ENCODE measurements around the gene LYL1. TPM values are rescaled to one million over a fixed set of nuclear protein-coding genes. Genes with fewer than 3 reads are reported as not detected.

The LYL1 gene
- total and polyA plus RNA-seq, 4 donors, result 0.35 to 69.7 (median 2.3) TPM

DNA sequence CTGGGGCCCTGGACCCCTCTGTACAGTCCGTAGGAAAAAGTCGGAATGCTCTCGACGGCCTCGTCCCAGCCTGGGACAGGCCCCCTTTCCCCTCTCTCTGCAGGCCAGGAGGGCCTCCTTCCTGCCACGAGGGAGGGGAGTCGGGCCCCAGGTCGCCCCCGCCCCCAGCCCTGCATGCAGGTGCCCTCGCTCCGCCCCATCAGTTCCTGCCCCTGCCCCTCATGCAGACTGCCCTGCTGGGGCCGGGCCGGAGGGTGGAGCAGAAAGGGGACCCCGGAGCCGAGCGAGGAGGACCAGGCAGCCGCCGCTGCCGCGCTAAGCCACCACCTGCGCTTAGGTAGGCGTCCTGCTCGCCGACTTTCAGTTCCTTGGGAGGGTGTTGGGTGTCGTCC lies 7.3 kb downstream of the LYL1 start:
- WGBS, result 83% methylated on average over 25 of the region's 25 CpGs
- H3K36me3 ChIP-seq (ENCODE audit: control insufficient read depth in 4 of 4, insufficient read depth in 3 of 4, low read depth in 1 of 4, low read length in 3 of 4), result peaks cover 0 to 6% (median 2%) of the 10 kb centered on the region in 4 donors
- H3K9ac ChIP-seq (ENCODE audit: low read depth in 1 of 2, low read length in 2 of 2), result no peak overlapping the region
- no peaks in the 10 kb centered on the region for H3K27me3 ChIP-seq (ENCODE audit: control insufficient read depth in 4 of 4, insufficient read depth in 4 of 4, low read length in 3 of 4)
- H3K4me3 ChIP-seq (ENCODE audit: low read depth in 1 of 3, low read length in 3 of 3), result no peak overlapping the region
- H3K4me1 ChIP-seq (ENCODE audit: control insufficient read depth in 4 of 4, insufficient read depth in 4 of 4, low read length in 3 of 4), result peaks cover 23 to 48% (median 31%) of the 10 kb centered on the region in 4 donors
- no peak for DNase-seq (ENCODE audit: low spot score)
- H3K9me3 ChIP-seq (ENCODE audit: control insufficient read depth in 4 of 4, low read length in 3 of 4), result no peaks in the 10 kb centered on the region
- H3K27ac ChIP-seq (ENCODE audit: low read depth in 1 of 2, low read length in 2 of 2), result no peak overlapping the region
- TF ChIP-seq EGR1 (IDR thresholded peaks at IDR 0.05; ENCODE audit: low read depth in 2 of 2) (no peak), NR2F2 (IDR thresholded peaks at IDR 0.05) (no peak), TAF1 (conservative IDR thresholded peaks at IDR 0.05) (no peak), SP1 (IDR thresholded peaks at IDR 0.05) (no peak), JUND (IDR thresholded peaks at IDR 0.05) (no peak), YY1 (IDR thresholded peaks at IDR 0.05) (no peak), FOXA2 (IDR thresholded peaks at IDR 0.05) (no peak), HNF4G (IDR thresholded peaks at IDR 0.05) (no peak)
- TF ChIP-seq, protein P1, sequence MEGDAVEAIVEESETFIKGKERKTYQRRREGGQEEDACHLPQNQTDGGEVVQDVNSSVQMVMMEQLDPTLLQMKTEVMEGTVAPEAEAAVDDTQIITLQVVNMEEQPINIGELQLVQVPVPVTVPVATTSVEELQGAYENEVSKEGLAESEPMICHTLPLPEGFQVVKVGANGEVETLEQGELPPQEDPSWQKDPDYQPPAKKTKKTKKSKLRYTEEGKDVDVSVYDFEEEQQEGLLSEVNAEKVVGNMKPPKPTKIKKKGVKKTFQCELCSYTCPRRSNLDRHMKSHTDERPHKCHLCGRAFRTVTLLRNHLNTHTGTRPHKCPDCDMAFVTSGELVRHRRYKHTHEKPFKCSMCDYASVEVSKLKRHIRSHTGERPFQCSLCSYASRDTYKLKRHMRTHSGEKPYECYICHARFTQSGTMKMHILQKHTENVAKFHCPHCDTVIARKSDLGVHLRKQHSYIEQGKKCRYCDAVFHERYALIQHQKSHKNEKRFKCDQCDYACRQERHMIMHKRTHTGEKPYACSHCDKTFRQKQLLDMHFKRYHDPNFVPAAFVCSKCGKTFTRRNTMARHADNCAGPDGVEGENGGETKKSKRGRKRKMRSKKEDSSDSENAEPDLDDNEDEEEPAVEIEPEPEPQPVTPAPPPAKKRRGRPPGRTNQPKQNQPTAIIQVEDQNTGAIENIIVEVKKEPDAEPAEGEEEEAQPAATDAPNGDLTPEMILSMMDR (IDR thresholded peaks at IDR 0.05; ENCODE audit: low read depth, low read length, missing input control), result no peak
- TF ChIP-seq, protein P2, sequence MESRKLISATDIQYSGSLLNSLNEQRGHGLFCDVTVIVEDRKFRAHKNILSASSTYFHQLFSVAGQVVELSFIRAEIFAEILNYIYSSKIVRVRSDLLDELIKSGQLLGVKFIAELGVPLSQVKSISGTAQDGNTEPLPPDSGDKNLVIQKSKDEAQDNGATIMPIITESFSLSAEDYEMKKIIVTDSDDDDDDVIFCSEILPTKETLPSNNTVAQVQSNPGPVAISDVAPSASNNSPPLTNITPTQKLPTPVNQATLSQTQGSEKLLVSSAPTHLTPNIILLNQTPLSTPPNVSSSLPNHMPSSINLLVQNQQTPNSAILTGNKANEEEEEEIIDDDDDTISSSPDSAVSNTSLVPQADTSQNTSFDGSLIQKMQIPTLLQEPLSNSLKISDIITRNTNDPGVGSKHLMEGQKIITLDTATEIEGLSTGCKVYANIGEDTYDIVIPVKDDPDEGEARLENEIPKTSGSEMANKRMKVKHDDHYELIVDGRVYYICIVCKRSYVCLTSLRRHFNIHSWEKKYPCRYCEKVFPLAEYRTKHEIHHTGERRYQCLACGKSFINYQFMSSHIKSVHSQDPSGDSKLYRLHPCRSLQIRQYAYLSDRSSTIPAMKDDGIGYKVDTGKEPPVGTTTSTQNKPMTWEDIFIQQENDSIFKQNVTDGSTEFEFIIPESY (IDR thresholded peaks at IDR 0.05), result no peak
- TF ChIP-seq, protein P3, sequence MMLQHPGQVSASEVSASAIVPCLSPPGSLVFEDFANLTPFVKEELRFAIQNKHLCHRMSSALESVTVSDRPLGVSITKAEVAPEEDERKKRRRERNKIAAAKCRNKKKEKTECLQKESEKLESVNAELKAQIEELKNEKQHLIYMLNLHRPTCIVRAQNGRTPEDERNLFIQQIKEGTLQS (IDR thresholded peaks at IDR 0.05), result no peak

DNA sequence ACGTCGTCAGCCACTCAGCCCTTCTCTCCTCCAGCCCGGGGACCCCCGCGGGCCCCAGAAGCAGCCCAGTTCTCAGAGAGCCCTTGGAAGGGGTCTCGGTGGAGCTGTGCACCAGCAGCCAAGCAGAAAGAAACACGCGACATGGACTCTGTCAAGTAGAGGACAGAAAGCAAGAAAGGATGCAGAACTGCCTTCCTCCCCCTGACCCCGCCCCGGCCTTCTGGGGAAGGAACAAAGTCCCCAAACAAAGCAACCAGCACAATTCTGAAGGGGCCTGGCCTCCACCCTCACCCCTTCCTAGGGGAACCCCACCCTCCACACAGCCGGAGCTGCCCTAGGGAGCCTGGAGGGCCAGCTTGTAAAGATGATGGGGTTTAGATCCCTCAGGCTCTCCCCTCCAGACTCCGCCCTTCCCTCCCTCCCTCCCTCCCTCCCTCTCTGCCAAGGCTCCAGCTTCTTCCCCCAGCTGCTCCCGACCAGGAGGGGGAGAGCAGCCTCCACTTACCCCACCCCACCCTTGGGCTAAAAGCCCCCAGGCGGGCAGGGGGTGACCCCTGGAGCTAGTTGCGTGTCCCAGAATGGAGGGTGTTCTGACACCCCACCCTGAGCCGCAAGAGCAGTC lies 7.8 kb downstream of the LYL1 start:
- Histone ChIP-seq H3K9me3 (ENCODE audit: control insufficient read depth in 4 of 4, low read length in 3 of 4) (no peaks in the 10 kb centered on the region), H3K27me3 (ENCODE audit: control insufficient read depth in 4 of 4, insufficient read depth in 4 of 4, low read length in 3 of 4) (no peaks in the 10 kb centered on the region), H3K36me3 (ENCODE audit: control insufficient read depth in 4 of 4, insufficient read depth in 3 of 4, low read depth in 1 of 4, low read length in 3 of 4) (peaks cover 0 to 6% (median 2%) of the 10 kb centered on the region in 4 donors), H3K9ac (ENCODE audit: low read depth in 1 of 2, low read length in 2 of 2) (no peak overlapping the region), H3K4me3 (ENCODE audit: low read depth in 1 of 3, low read length in 3 of 3) (no peak overlapping the region), H3K27ac (ENCODE audit: low read depth in 1 of 2, low read length in 2 of 2) (no peak overlapping the region), H3K4me1 (ENCODE audit: control insufficient read depth in 4 of 4, insufficient read depth in 4 of 4, low read length in 3 of 4) (peaks cover 23 to 53% (median 31%) of the 10 kb centered on the region in 4 donors)
- TF ChIP-seq, protein P1 (IDR thresholded peaks at IDR 0.05; ENCODE audit: low read depth, low read length, missing input control), result no peak
- TF ChIP-seq RXRA (IDR thresholded peaks at IDR 0.05), result no peak
- no peak for TF ChIP-seq HNF4A (conservative IDR thresholded peaks at IDR 0.05)
- no peak for TF ChIP-seq HNF4G (IDR thresholded peaks at IDR 0.05)
- TF ChIP-seq YY1 (IDR thresholded peaks at IDR 0.05), result no peak
- TF ChIP-seq NR2F2 (IDR thresholded peaks at IDR 0.05), result no peak
- TF ChIP-seq, protein P2 (IDR thresholded peaks at IDR 0.05), result no peak
- TF ChIP-seq FOXA1 (IDR thresholded peaks at IDR 0.05), result no peak
- TF ChIP-seq, protein P3 (IDR thresholded peaks at IDR 0.05), result no peak
- TF ChIP-seq JUND (IDR thresholded peaks at IDR 0.05), result no peak
- TF ChIP-seq GABPA (IDR thresholded peaks at IDR 0.05 in 1 of 2, conservative IDR thresholded peaks at IDR 0.05 in 1 of 2), result no peak
- TF ChIP-seq TAF1 (conservative IDR thresholded peaks at IDR 0.05), result no peak
- TF ChIP-seq, protein P4, sequence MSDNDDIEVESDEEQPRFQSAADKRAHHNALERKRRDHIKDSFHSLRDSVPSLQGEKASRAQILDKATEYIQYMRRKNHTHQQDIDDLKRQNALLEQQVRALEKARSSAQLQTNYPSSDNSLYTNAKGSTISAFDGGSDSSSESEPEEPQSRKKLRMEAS (IDR thresholded peaks at IDR 0.05), result no peak
- TF ChIP-seq, protein P5, sequence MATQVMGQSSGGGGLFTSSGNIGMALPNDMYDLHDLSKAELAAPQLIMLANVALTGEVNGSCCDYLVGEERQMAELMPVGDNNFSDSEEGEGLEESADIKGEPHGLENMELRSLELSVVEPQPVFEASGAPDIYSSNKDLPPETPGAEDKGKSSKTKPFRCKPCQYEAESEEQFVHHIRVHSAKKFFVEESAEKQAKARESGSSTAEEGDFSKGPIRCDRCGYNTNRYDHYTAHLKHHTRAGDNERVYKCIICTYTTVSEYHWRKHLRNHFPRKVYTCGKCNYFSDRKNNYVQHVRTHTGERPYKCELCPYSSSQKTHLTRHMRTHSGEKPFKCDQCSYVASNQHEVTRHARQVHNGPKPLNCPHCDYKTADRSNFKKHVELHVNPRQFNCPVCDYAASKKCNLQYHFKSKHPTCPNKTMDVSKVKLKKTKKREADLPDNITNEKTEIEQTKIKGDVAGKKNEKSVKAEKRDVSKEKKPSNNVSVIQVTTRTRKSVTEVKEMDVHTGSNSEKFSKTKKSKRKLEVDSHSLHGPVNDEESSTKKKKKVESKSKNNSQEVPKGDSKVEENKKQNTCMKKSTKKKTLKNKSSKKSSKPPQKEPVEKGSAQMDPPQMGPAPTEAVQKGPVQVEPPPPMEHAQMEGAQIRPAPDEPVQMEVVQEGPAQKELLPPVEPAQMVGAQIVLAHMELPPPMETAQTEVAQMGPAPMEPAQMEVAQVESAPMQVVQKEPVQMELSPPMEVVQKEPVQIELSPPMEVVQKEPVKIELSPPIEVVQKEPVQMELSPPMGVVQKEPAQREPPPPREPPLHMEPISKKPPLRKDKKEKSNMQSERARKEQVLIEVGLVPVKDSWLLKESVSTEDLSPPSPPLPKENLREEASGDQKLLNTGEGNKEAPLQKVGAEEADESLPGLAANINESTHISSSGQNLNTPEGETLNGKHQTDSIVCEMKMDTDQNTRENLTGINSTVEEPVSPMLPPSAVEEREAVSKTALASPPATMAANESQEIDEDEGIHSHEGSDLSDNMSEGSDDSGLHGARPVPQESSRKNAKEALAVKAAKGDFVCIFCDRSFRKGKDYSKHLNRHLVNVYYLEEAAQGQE (IDR thresholded peaks at IDR 0.05), result no peak
- TF ChIP-seq FOXA2 (IDR thresholded peaks at IDR 0.05), result no peak
- DNase-seq (ENCODE audit: low spot score), result no peak
- 72% methylated on average over 16 of the region's 16 CpGs for WGBS
